Breast epithelium (tissue), 4 donors: Measurements from ENCODE around the gene PCARE. TPM values are rescaled to one million over a fixed set of nuclear protein-coding genes. Genes with fewer than 3 reads are reported as not detected.

Source experiments
- DNase-seq, 2 donors: peaks; one replicate each; pipeline ENCODE4 v3.0.0-alpha.2; 2019; ENCODE audit warnings: low spot score in 2 of 2
- H3K27ac ChIP-seq, 2 donors: fragments of 200-600 bp; sonication (generic) in 1 of 2; one replicate each; pipeline ENCODE4 v1.5.1; 2016 to 2019; ENCODE audit warnings: mild to moderate bottlenecking in 1 of 2
- H3K27me3 ChIP-seq, 2 donors: fragments of 200-600 bp; sonication (generic) in 1 of 2; one replicate each; pipeline versions ENCODE4 v1.5.1 to v1.6.0; 2017 to 2019; ENCODE audit warnings: control low read depth in 1 of 2, mild to moderate bottlenecking in 1 of 2
- H3K36me3 ChIP-seq: fragments of 200-600 bp; one replicate; pipeline ENCODE4 v1.5.1; 2019
- H3K4me1 ChIP-seq, 2 donors: fragments of 200-600 bp; sonication (generic); one replicate each; pipeline ENCODE4 v1.5.1; 2016 to 2019; ENCODE audit warnings: control low read depth in 1 of 2
- H3K4me3 ChIP-seq, 3 donors: fragments of 200-600 bp; sonication (generic); 1 replicate in 2 of 3; 2 replicates in 1 of 3; pipeline ENCODE4 v1.5.1; 2016 to 2019; ENCODE audit warnings: mild to moderate bottlenecking in 3 of 3, moderate library complexity in 2 of 3
- H3K9me3 ChIP-seq, 2 donors: fragments of 200-600 bp; sonication (generic) in 1 of 2; one replicate each; pipeline ENCODE4 v1.5.1; 2016 to 2019; ENCODE audit warnings: control low read depth in 1 of 2
- CTCF ChIP-seq, 3 donors: fragments of 450-650 bp; IDR thresholded peaks; one replicate each; pipeline ENCODE4 v1.5.1; 2016 to 2017; ENCODE audit warnings: antibody characterized with exemption in 3 of 3, mild to moderate bottlenecking in 3 of 3, moderate library complexity in 3 of 3
- POLR2A ChIP-seq: fragments of 450-650 bp; IDR thresholded peaks from one replicate; pipeline ENCODE4 v1.6.1; 2016; ENCODE audit warnings: antibody characterized with exemption, mild to moderate bottlenecking, moderate library complexity
- POLR2AphosphoS5 ChIP-seq, 3 donors: sonication (generic); formaldehyde crosslinking; IDR thresholded peaks; one replicate each; pipeline ENCODE4 v1.6.1; 2017; ENCODE audit warnings: antibody characterized with exemption in 3 of 3
- intact Hi-C: fragments of 100-400 bp; cut with DNase I; formaldehyde crosslinking; loops from one replicate; pipeline ENCODE4 v1.15.1; 2023; ENCODE audit warnings: low total_unique reads
- total RNA-seq, 3 donors: library from RNA; depleted of rRNA; stranded (reverse); fragments of >200 nt; gene quantifications; one replicate each; pipeline ENCODE4 v1.1.0, GENCODE V29; 2016

Gene PCARE
- total RNA-seq, 3 donors from 2014 or later, result not detected

GRCh38 chr2:29059624-29060023 lies 14.7 kb downstream of the PCARE start:
- no peaks in the 10 kb centered on the region for H3K9me3 ChIP-seq
- H3K36me3 ChIP-seq, result no peaks in the 10 kb centered on the region
- H3K4me1 ChIP-seq, result peaks cover 0 to 8% of the 10 kb centered on the region in 2 donors
- DNase-seq, result no peak
- TF ChIP-seq POLR2A (no peak), CTCF (IDR thresholded peaks at IDR 0.05) (no peak), POLR2AphosphoS5 (IDR thresholded peaks at IDR 0.05) (no peak)
- H3K4me3 ChIP-seq, result no peak overlapping the region
- H3K27me3 ChIP-seq, result no peaks in the 10 kb centered on the region
- no peak overlapping the region for H3K27ac ChIP-seq
- intact Hi-C loops, result no loop called here

- intact Hi-C loops, result no loop called here
These were observed 17.3 kb downstream of the PCARE start for GRCh38 chr2:29057006-29057405.

DNA sequence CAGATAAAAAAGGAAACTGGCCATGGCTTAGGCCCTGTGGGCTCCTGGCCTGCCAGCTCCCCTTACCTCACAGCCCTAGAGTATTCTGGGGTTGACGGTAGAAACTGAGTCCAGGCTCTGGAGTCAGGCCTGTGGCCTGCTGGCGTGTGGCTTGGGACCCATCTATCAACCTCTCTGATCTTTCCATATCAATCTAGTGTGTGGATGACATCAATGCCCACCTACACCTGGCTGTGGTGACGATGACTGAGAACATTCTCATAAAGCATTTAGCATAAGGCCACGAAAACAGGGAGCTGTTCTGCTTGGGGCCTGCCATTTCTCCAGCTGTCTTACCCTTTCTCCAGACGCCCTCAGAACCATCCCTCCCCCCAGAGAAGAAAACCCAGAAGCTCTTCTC lies 17.9 kb downstream of the PCARE start:
- Histone ChIP-seq H3K4me3 (no peak overlapping the region), H3K4me1 (no peaks in the 10 kb centered on the region), H3K27ac (no peak overlapping the region), H3K9me3 (no peaks in the 10 kb centered on the region), H3K36me3 (no peaks in the 10 kb centered on the region), H3K27me3 (no peaks in the 10 kb centered on the region)
- intact Hi-C loops, result no loop called here
- TF ChIP-seq POLR2AphosphoS5 (IDR thresholded peaks at IDR 0.05) (no peak), CTCF (IDR thresholded peaks at IDR 0.05) (no peak), POLR2A (no peak)
- peak in 1 of 2 donors; percentile 1 for DNase-seq

More at GRCh38 chr2:29057006-29057405, 17.3 kb downstream of the PCARE start:
- H3K36me3 ChIP-seq, result no peaks in the 10 kb centered on the region
- DNase-seq, result no peak
- no peak for TF ChIP-seq POLR2AphosphoS5 (IDR thresholded peaks at IDR 0.05)
- no peaks in the 10 kb centered on the region for H3K4me1 ChIP-seq
- no peaks in the 10 kb centered on the region for H3K9me3 ChIP-seq
- no peaks in the 10 kb centered on the region for H3K27me3 ChIP-seq
- no peak overlapping the region for H3K27ac ChIP-seq
- no peak overlapping the region for H3K4me3 ChIP-seq

GRCh38 chr2:29055601-29056000 lies 18.7 kb downstream of the PCARE start:
- Histone ChIP-seq H3K27me3 (no peaks in the 10 kb centered on the region), H3K27ac (no peak overlapping the region), H3K9me3 (no peaks in the 10 kb centered on the region), H3K36me3 (no peaks in the 10 kb centered on the region), H3K4me3 (no peak overlapping the region), H3K4me1 (no peaks in the 10 kb centered on the region)
- intact Hi-C loops, result no loop called here
- TF ChIP-seq CTCF (IDR thresholded peaks at IDR 0.05) (no peak), POLR2A (no peak), POLR2AphosphoS5 (IDR thresholded peaks at IDR 0.05) (no peak)
- no peak for DNase-seq

DNA sequence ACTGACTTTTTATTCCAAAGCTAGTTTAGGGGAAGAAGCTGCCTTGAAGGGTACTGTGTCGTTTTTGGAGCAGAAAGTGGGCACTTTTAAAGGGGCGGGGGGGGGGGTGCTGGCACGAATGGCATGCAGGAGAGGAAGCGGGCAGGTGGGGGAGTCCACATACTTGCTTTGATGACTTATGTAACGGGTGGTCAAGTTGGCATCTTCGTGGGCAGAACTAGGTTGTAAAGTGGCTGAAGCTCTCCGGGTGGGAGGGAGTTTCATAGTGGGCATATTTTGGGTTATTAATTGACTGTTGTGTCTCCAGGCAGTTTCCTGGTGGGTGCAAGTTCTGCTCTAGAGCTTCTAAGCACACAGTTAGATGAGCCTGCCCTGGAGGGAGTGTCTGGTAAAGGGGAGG lies 19.9 kb downstream of the PCARE start:
- H3K4me3 ChIP-seq, result no peak overlapping the region
- no peak for TF ChIP-seq POLR2A
- TF ChIP-seq POLR2AphosphoS5 (IDR thresholded peaks at IDR 0.05), result no peak
- no peak for TF ChIP-seq CTCF (IDR thresholded peaks at IDR 0.05)
- no peaks in the 10 kb centered on the region for H3K9me3 ChIP-seq
- no peaks in the 10 kb centered on the region for H3K27me3 ChIP-seq
- H3K36me3 ChIP-seq, result no peaks in the 10 kb centered on the region
- H3K27ac ChIP-seq, result peak overlapping the region; percentile 3 to 72
- intact Hi-C loops, result no loop called here
- DNase-seq, result peak in 1 of 2 donors; percentile 1
- no peaks in the 10 kb centered on the region for H3K4me1 ChIP-seq
